Endothelial cell of umbilical vein (primary cell): ENCODE results near the gene NHLH2. TPM values are rescaled to one million over a fixed set of nuclear protein-coding genes. Genes with fewer than 3 reads are reported as not detected.

ENCODE experiments used
- BruUV-seq: library from RNA; stranded (reverse); fragments of 400-500 nt; replicated peaks from 2 replicates; lab custom pipeline; 2021; lab: Mats Ljungman, UMichigan
- CTCF ChIA-PET: fragments of 300-600, 350-600 bp; sonication (Branson Sonifier 250); formaldehyde crosslinking; loops from one replicate; lab custom pipeline; 2021; ENCODE audit warnings: antibody characterized with exemption, inconsistent platforms; lab: Charles Lee
- POLR2A ChIA-PET: fragments of 300-600, 350-600 bp; sonication (Branson Sonifier 250); formaldehyde crosslinking; loops from one replicate; lab custom pipeline; 2021; ENCODE audit warnings: antibody characterized with exemption, inconsistent platforms; lab: Charles Lee
- DNase-seq: peaks from one replicate; pipeline ENCODE4 v3.0.0-alpha.2; 2011; ENCODE audit warnings: low read depth, low spot score
- FAIRE-seq: peaks from 2 replicates; lab custom pipeline; 2011; peaks lifted over from hg19 to GRCh38; lab: Jason Lieb, UNC
- H2AFZ ChIP-seq: 2 replicates; pipeline ENCODE4 v1.6.0; 2012; ENCODE audit warnings: low read depth, low read length, control low read depth, inconsistent platforms
- H3K27ac ChIP-seq: 2 replicates; pipeline ENCODE4 v1.5.1; 2011; ENCODE audit warnings: low read depth, mild to moderate bottlenecking, control low read depth, low read length, moderate library complexity; ENCODE audit not compliant: insufficient read depth
- H3K27me3 ChIP-seq, 2 experiments: 2 replicates each; pipeline versions ENCODE4 v1.6.0 to v1.6.1; 2011; ENCODE audit warnings: low read length in 2 of 2, mixed read lengths in 1 of 2; ENCODE audit not compliant: control insufficient read depth in 2 of 2, insufficient read depth in 2 of 2
- H3K36me3 ChIP-seq, 2 experiments: 2 replicates in 1 of 2; 3 replicates in 1 of 2; pipeline ENCODE4 v1.5.1; 2011; ENCODE audit warnings: low read length in 2 of 2, mild to moderate bottlenecking in 1 of 2, moderate library complexity in 1 of 2; ENCODE audit not compliant: control insufficient read depth in 2 of 2, insufficient read depth in 2 of 2; ENCODE audit errors: extremely low read depth in 1 of 2
- H3K4me1 ChIP-seq: 3 replicates; pipeline ENCODE4 v1.5.1; 2011; ENCODE audit warnings: mild to moderate bottlenecking, low read length; ENCODE audit not compliant: control insufficient read depth, insufficient read depth; ENCODE audit errors: extremely low read depth
- H3K4me2 ChIP-seq: 2 replicates; pipeline ENCODE4 v1.6.1; 2011; ENCODE audit warnings: low read length, control low read depth, mixed read lengths; ENCODE audit not compliant: insufficient read depth
- H3K4me3 ChIP-seq, 3 experiments: fragments of 200-600 bp in 1 of 3; sonication (generic), shearing (Covaris generic) in 1 of 3; replicated peaks in 1 of 3; 2 replicates each; pipeline ENCODE4 v1.5.1; 2011 to 2016; ENCODE audit warnings: control low read depth in 3 of 3, low read length in 3 of 3, mild to moderate bottlenecking in 2 of 3, inconsistent platforms in 1 of 3, low read depth in 1 of 3, moderate library complexity in 1 of 3; ENCODE audit not compliant: insufficient read depth in 1 of 3
- H3K79me2 ChIP-seq: 2 replicates; pipeline ENCODE4 v1.6.0; 2012; ENCODE audit warnings: low read length, inconsistent platforms; ENCODE audit not compliant: control insufficient read depth, insufficient read depth
- H3K9ac ChIP-seq: replicated peaks from 2 replicates; pipeline ENCODE3; 2011; ENCODE audit warnings: low read length, control low read depth; ENCODE audit not compliant: insufficient read depth; ENCODE audit errors: extremely low read depth
- H3K9me1 ChIP-seq: replicated peaks from 3 replicates; pipeline ENCODE4 v1.6.0; 2011; ENCODE audit warnings: mild to moderate bottlenecking, low read length; ENCODE audit not compliant: control insufficient read depth, insufficient read depth; ENCODE audit errors: extremely low read depth
- H3K9me3 ChIP-seq: replicated peaks from 2 replicates; pipeline ENCODE4 v1.5.1; 2012; ENCODE audit warnings: low read length, inconsistent platforms; ENCODE audit not compliant: control insufficient read depth, insufficient read depth
- H4K20me1 ChIP-seq: replicated peaks from 2 replicates; pipeline ENCODE3; 2011; ENCODE audit warnings: mild to moderate bottlenecking, low read length; ENCODE audit not compliant: control insufficient read depth, insufficient read depth; ENCODE audit errors: extremely low read depth
- EZH2 ChIP-seq: IDR thresholded peaks from 2 replicates; pipeline ENCODE4 v1.6.1; 2012; ENCODE audit warnings: borderline replicate concordance, low read depth, mild to moderate bottlenecking, moderate library complexity, low read length, inconsistent platforms; ENCODE audit not compliant: severe bottlenecking
- FOS ChIP-seq: IDR thresholded peaks from 2 replicates; pipeline ENCODE4 v1.6.1; 2011; ENCODE audit warnings: mild to moderate bottlenecking, low read length, moderate library complexity, borderline replicate concordance; ENCODE audit not compliant: insufficient read depth
- GATA2 ChIP-seq: IDR thresholded peaks from 2 replicates; pipeline ENCODE4 v1.7.0; 2011; ENCODE audit warnings: low read depth, mild to moderate bottlenecking, moderate library complexity, mixed read lengths, low read length; ENCODE audit not compliant: insufficient read length, insufficient read depth
- JUN ChIP-seq: IDR thresholded peaks from 2 replicates; pipeline ENCODE4 v1.6.1; 2011; ENCODE audit warnings: borderline replicate concordance, low read depth; ENCODE audit not compliant: insufficient read length, insufficient read depth
- MYC ChIP-seq: IDR thresholded peaks from one replicate; pipeline ENCODE4 v1.6.1; 2011; ENCODE audit warnings: mild to moderate bottlenecking, low read depth, low read length
- POLR2A ChIP-seq: IDR thresholded peaks from 2 replicates; pipeline ENCODE4 v1.6.1; 2012; ENCODE audit warnings: low read depth, mild to moderate bottlenecking, control low read depth, low read length
- POLR2AphosphoS5 ChIP-seq: IDR thresholded peaks from 2 replicates; pipeline ENCODE4 v1.6.1; 2012; ENCODE audit warnings: low read depth, mild to moderate bottlenecking, control low read depth, low read length, moderate library complexity; ENCODE audit not compliant: insufficient read depth
- dilution Hi-C: fragments of 300-500 bp; cut with MboI; formaldehyde crosslinking; loops from one replicate; pipeline ENCODE4 v1.15.0; 2019; ENCODE audit warnings: low sequenced_read_pairs; ENCODE audit not compliant: extremely low pct_ligation_motif_present
- intact Hi-C: fragments of 100-400 bp; cut with micrococcal nuclease; formaldehyde crosslinking; loops from one replicate; pipeline ENCODE4 v1.10.0; 2022
- polyA plus RNA-seq, 4 experiments: library from polyadenylated mRNA; depleted of rRNA in 3 of 4; stranded (reverse) in 3 of 4; unstranded in 1 of 4; fragments of >200 nt; gene quantifications; 2 replicates each; pipeline versions ENCODE4 v1.2.1 to v1.2.3, GENCODE V29; 2011 to 2012; ENCODE audit warnings: missing spikeins in 1 of 4
- total RNA-seq: library from RNA; stranded (reverse); gene quantifications from 2 replicates; pipeline ENCODE4 v1.2.3, GENCODE V29; 2021
- TF ChIP-seq, protein P1 (sequence below), 2 donors: IDR thresholded peaks; 1 replicate in 1 of 2; 2 replicates in 1 of 2; pipeline ENCODE4 v1.5.1; 2011; ENCODE audit warnings: low read length in 2 of 2, mild to moderate bottlenecking in 2 of 2, moderate library complexity in 2 of 2, control low read depth in 1 of 2, inconsistent platforms in 1 of 2, low read depth in 1 of 2; ENCODE audit not compliant: insufficient read depth in 1 of 2; ENCODE audit errors: extremely low read depth in 1 of 2
- TF ChIP-seq, protein P2 (sequence below): IDR thresholded peaks from 2 replicates; pipeline ENCODE4 v1.6.1; 2011; ENCODE audit not compliant: insufficient read depth, insufficient read length

Gene NHLH2
- total and polyA plus RNA-seq, 2 donors (not counting 3 experiments of a cell fraction or from before 2014, with no cell fraction given) = not detected

DNA sequence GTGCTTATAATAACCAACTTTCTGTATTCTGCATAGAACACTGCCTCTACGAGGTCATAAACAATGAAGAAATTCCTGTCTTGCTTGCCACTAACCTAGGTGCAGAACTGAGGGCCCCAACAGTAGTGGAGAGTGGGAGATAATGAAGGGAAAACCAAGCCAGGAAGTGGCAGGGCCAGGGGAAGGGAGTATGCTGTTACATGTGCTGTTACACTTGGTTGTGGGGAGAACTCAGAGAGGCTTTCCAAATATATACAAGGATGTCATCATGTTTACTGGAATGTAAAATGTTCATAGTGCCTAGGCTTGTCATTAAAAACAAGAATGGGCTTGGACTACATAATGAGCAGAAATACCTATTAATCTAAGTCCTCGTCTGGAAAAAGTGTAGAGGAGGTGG lies 31.1 kb downstream of the NHLH2 start:
- H3K9me1 ChIP-seq = no peaks in the 10 kb centered on the region
- no peak overlapping the region for H3K4me2 ChIP-seq
- H3K9me3 ChIP-seq = no peaks in the 10 kb centered on the region
- peaks cover 5% of the 10 kb centered on the region in 2 experiments for H3K27me3 ChIP-seq
- intact Hi-C loops (loop anchor here (5.0 kb wide), 1 partner anchor 87 kb away; no protein-coding TSS in a partner anchor), dilution Hi-C loops (no loop called here)
- BruUV-seq = no TSS peak
- H3K27ac ChIP-seq = no peak overlapping the region
- CTCF ChIA-PET = interaction anchor here (3.6 to 4.7 kb wide), 2 partner anchors 171 to 211 kb away, joined by 25 to 58 read pairs; no protein-coding TSS in a partner anchor
- H3K36me3 ChIP-seq = no peaks in the 10 kb centered on the region
- peaks cover 14% of the 10 kb centered on the region for H3K4me1 ChIP-seq
- no peaks in the 10 kb centered on the region for H3K79me2 ChIP-seq
- FAIRE-seq (no peak), DNase-seq (no peak)
- TF ChIP-seq EZH2 = no peak
- no peak for TF ChIP-seq MYC
- TF ChIP-seq, protein P1, sequence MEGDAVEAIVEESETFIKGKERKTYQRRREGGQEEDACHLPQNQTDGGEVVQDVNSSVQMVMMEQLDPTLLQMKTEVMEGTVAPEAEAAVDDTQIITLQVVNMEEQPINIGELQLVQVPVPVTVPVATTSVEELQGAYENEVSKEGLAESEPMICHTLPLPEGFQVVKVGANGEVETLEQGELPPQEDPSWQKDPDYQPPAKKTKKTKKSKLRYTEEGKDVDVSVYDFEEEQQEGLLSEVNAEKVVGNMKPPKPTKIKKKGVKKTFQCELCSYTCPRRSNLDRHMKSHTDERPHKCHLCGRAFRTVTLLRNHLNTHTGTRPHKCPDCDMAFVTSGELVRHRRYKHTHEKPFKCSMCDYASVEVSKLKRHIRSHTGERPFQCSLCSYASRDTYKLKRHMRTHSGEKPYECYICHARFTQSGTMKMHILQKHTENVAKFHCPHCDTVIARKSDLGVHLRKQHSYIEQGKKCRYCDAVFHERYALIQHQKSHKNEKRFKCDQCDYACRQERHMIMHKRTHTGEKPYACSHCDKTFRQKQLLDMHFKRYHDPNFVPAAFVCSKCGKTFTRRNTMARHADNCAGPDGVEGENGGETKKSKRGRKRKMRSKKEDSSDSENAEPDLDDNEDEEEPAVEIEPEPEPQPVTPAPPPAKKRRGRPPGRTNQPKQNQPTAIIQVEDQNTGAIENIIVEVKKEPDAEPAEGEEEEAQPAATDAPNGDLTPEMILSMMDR (IDR thresholded peaks at IDR 0.05; ENCODE audit: extremely low read depth in 1 of 2, insufficient read depth in 1 of 2, low read depth in 1 of 2, low read length in 2 of 2) = no peak
- no peak for TF ChIP-seq JUN
- TF ChIP-seq, protein P2, sequence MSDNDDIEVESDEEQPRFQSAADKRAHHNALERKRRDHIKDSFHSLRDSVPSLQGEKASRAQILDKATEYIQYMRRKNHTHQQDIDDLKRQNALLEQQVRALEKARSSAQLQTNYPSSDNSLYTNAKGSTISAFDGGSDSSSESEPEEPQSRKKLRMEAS = no peak
- TF ChIP-seq GATA2 = no peak
- TF ChIP-seq FOS = no peak
- no peak for TF ChIP-seq POLR2A
- TF ChIP-seq POLR2AphosphoS5 = no peak
- H3K4me3 ChIP-seq = no peak overlapping the region
- H4K20me1 ChIP-seq = no peaks in the 10 kb centered on the region
- POLR2A ChIA-PET = no interaction called here
- H3K9ac ChIP-seq = no peak overlapping the region
- H2AFZ ChIP-seq = no peak overlapping the region
